Measurements from ENCODE around the gene ANK2. TPM values are rescaled to one million over a fixed set of nuclear protein-coding genes. Genes with fewer than 3 reads are reported as not detected.

The ANK2 gene
- total RNA-seq, 1 donor from 2014 or later: 121 TPM

DNA sequence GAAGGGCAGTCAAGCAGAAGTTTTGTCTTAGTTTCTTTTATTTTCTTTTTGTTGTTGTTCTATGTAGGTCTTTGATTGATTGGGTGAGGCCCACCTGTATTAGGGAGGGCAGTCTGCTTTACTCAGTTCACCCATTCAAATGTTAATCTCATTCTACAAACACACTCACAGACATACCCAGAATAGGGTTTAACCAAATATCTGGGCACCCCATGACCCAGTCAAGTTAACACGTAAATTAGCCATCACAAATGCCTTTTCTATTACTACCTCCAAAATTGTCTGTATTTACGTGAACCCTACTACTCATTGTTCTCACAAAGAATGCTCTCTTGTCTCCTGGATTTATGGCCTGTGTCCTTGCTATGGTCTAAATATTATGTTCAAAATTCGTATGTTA lies 339.7 kb downstream of the ANK2 start:
- TF ChIP-seq, protein P1, sequence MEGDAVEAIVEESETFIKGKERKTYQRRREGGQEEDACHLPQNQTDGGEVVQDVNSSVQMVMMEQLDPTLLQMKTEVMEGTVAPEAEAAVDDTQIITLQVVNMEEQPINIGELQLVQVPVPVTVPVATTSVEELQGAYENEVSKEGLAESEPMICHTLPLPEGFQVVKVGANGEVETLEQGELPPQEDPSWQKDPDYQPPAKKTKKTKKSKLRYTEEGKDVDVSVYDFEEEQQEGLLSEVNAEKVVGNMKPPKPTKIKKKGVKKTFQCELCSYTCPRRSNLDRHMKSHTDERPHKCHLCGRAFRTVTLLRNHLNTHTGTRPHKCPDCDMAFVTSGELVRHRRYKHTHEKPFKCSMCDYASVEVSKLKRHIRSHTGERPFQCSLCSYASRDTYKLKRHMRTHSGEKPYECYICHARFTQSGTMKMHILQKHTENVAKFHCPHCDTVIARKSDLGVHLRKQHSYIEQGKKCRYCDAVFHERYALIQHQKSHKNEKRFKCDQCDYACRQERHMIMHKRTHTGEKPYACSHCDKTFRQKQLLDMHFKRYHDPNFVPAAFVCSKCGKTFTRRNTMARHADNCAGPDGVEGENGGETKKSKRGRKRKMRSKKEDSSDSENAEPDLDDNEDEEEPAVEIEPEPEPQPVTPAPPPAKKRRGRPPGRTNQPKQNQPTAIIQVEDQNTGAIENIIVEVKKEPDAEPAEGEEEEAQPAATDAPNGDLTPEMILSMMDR (IDR thresholded peaks at IDR 0.05): no peak
- TF ChIP-seq EZH2 (IDR thresholded peaks at IDR 0.05) (no peak), EZH2phosphoT487 (IDR thresholded peaks at IDR 0.05) (no peak)
- H3K4me1 ChIP-seq: peaks cover 14% of the 10 kb centered on the region
- H3K4me3 ChIP-seq: no peak overlapping the region
- H3K9me3 ChIP-seq (ENCODE audit: low read depth): peaks cover 4% of the 10 kb centered on the region
- H2AFZ ChIP-seq (replicated peaks): no peak overlapping the region
- no peaks in the 10 kb centered on the region for H3K36me3 ChIP-seq
- H3K9ac ChIP-seq: no peak overlapping the region
- Mint-ChIP-seq H3K27ac (no peak overlapping the region), H3K4me3 (no peak overlapping the region), H3K27me3 (ENCODE audit: insufficient read depth, low read depth) (no peaks in the 10 kb centered on the region), H3K36me3 (peaks cover 3% of the 10 kb centered on the region), H3K4me1 (peaks cover 5% of the 10 kb centered on the region), H3K9me3 (peaks cover 4% of the 10 kb centered on the region)
- no peak overlapping the region for H3K27ac ChIP-seq
- no peak for DNase-seq (ENCODE audit: low spot score)
- peaks cover 13% of the 10 kb centered on the region for H3F3A ChIP-seq (ENCODE audit: low read depth)
- H3K27me3 ChIP-seq: no peaks in the 10 kb centered on the region
- no peak overlapping the region for H3K4me2 ChIP-seq
- no peaks in the 10 kb centered on the region for H4K20me1 ChIP-seq (ENCODE audit: low read depth)
- no peaks in the 10 kb centered on the region for H3K79me2 ChIP-seq (ENCODE audit: low read depth)

DNA sequence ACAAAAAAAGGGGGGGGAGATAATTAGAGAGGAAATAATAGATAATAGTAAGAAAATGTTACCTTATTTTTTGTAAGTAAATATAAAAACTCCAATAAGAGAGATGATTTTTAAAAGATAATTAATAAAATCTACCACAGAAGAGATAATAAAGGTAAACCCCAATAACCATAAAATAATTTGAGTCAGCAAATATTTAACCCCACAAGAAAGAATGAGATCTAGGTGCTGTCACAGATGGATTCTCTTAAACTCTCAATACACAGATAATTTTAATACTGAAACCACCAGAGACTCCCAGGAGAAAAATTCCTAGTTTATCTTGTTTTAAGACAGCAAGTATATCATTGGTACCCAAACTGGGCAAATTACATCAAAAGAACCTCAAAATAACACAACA lies 341.4 kb downstream of the ANK2 start:
- no peaks in the 10 kb centered on the region for H3K27me3 Mint-ChIP-seq (ENCODE audit: insufficient read depth, low read depth)
- Histone ChIP-seq H3F3A (ENCODE audit: low read depth) (peaks cover 13% of the 10 kb centered on the region), H3K9ac (no peak overlapping the region), H3K79me2 (ENCODE audit: low read depth) (no peaks in the 10 kb centered on the region), H3K9me3 (ENCODE audit: low read depth) (peaks cover 4% of the 10 kb centered on the region), H3K27ac (no peak overlapping the region), H3K4me2 (no peak overlapping the region), H3K36me3 (no peaks in the 10 kb centered on the region), H3K4me1 (peaks cover 14% of the 10 kb centered on the region), H4K20me1 (ENCODE audit: low read depth) (no peaks in the 10 kb centered on the region), H3K27me3 (no peaks in the 10 kb centered on the region), H2AFZ (replicated peaks) (no peak overlapping the region), H3K4me3 (no peak overlapping the region)
- no peak overlapping the region for H3K27ac Mint-ChIP-seq
- H3K36me3 Mint-ChIP-seq: peaks cover 3% of the 10 kb centered on the region
- H3K9me3 Mint-ChIP-seq: peaks cover 4% of the 10 kb centered on the region
- H3K4me3 Mint-ChIP-seq: no peak overlapping the region
- H3K4me1 Mint-ChIP-seq: no peaks in the 10 kb centered on the region
- TF ChIP-seq, protein P1 (IDR thresholded peaks at IDR 0.05): no peak
- TF ChIP-seq EZH2 (IDR thresholded peaks at IDR 0.05): no peak
- TF ChIP-seq EZH2phosphoT487 (IDR thresholded peaks at IDR 0.05): no peak
- DNase-seq (ENCODE audit: low spot score): no peak

DNA sequence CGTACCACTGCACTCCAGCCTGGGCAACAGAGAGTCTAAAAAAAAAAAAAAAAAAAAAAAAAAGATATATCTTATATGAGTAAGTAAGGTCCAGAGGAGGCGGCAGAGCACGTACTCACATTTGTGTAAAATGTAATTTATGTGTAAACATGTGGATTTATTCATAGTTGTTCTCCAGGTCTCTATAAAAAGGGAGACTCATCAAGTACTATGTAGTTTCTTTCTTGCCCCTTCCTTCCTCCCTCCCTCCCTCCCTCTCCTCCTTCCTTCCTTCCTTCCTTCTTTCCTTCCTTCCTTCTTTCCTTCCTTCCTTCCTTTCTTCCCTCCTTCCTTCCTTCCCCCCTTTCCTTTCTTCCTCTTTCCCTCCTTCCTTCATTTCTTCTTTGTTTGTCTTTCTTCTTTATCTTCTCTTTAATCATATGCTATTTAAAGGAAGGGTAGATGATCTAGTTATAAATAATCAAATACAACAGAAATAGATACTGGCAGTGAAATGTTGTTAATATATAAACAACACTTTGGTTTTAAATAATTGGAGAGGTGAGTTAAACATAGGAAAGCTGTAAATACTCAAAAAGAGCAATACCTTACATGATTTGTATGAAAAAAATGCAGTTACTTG lies 344.8 kb downstream of the ANK2 start:
- Mint-ChIP-seq H3K36me3 (no peaks in the 10 kb centered on the region), H3K4me1 (no peaks in the 10 kb centered on the region), H3K9me3 (no peaks in the 10 kb centered on the region), H3K4me3 (no peak overlapping the region), H3K27me3 (ENCODE audit: insufficient read depth, low read depth) (no peaks in the 10 kb centered on the region), H3K27ac (no peak overlapping the region)
- no peaks in the 10 kb centered on the region for H3K36me3 ChIP-seq
- no peaks in the 10 kb centered on the region for H3F3A ChIP-seq (ENCODE audit: low read depth)
- H3K27ac ChIP-seq: no peak overlapping the region
- no peak overlapping the region for H2AFZ ChIP-seq (replicated peaks)
- no peaks in the 10 kb centered on the region for H3K27me3 ChIP-seq
- no peak for TF ChIP-seq EZH2phosphoT487 (IDR thresholded peaks at IDR 0.05)
- TF ChIP-seq EZH2 (IDR thresholded peaks at IDR 0.05): no peak
- TF ChIP-seq, protein P1 (IDR thresholded peaks at IDR 0.05): no peak
- H3K4me1 ChIP-seq: no peaks in the 10 kb centered on the region
- no peak for DNase-seq (ENCODE audit: low spot score)
- H3K9me3 ChIP-seq (ENCODE audit: low read depth): peaks cover 1% of the 10 kb centered on the region
- no peak overlapping the region for H3K4me3 ChIP-seq
- H3K4me2 ChIP-seq: no peak overlapping the region
- no peak overlapping the region for H3K9ac ChIP-seq
- no peaks in the 10 kb centered on the region for H4K20me1 ChIP-seq (ENCODE audit: low read depth)
- no peaks in the 10 kb centered on the region for H3K79me2 ChIP-seq (ENCODE audit: low read depth)
